ENCODE results near the gene ARSG.

The ARSG gene

DNA sequence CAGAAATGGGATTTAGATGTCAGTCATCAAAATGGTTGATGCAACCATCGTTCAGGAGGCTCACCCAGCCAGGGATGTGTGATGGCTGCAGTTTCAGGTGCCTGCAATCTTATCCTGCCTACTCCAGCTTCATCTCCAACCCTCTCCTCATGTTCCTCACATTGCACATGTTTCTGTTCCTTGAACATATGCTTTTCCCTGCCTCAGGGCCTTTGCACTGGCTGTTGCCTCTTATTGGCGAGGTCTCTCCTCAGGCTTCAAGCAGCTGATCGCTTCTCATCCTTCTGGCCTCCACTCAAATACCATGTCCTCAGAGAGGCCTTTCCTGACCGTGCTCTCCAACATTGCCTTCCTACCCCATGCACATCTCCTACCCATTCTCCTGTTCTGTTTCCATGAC lies 24.6 kb downstream of the ARSG start:
- no peak for TF ChIP-seq CTCF (conservative IDR thresholded peaks at IDR 0.05)
- H3K27ac ChIP-seq: no peak overlapping the region

- H3K27ac ChIP-seq: no peak overlapping the region
- TF ChIP-seq CTCF (conservative IDR thresholded peaks at IDR 0.05): no peak
These were observed 26.2 kb downstream of the ARSG start for GRCh38 chr17:68317458-68317857.

- no peak overlapping the region for H3K27ac ChIP-seq
- no peak for TF ChIP-seq CTCF (conservative IDR thresholded peaks at IDR 0.05)
These were observed 27.1 kb downstream of the ARSG start for GRCh38 chr17:68318103-68318991.

DNA sequence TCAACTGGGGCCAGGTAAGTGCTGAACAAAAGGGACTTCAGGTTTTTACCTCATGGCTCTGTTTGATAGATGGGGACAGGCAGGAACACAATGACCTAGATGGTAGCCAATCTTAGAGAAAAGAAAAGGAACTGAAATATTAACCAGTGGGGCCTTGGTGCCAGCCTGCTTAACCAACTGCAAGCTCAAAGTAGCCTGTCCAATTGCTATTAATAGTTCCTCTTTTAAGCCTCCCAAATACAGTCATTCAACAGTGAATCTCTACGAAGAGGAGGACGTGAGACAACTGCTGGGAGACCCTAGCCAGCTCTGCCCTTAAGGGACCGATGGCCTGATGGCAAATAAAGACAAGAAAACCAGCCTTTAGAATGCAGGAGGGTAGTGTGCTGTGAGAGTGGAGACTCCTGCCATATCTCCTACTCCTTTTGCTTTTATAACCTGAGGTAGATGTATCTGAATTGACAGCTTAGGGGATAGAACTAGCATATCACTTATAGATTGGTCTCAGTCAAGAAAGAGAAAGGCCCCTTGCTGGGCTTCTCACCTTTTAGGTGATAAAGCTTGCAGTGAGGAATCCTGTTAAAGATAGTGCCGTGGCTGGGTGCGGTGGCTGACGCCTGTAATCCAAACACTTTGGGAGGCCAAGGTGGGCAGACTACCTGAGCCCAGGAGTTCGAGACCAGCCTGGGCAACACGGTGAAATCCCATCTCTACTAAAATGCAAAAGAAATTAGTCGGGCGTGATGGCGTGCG lies 28.3 kb downstream of the ARSG start:
- no peak overlapping the region for H3K27ac ChIP-seq
- TF ChIP-seq CTCF (conservative IDR thresholded peaks at IDR 0.05): no peak

- no peak overlapping the region for H3K27ac ChIP-seq
- TF ChIP-seq CTCF (conservative IDR thresholded peaks at IDR 0.05): no peak
These were observed 29.1 kb downstream of the ARSG start for GRCh38 chr17:68320311-68320865.

- H3K27ac ChIP-seq: no peak overlapping the region
- TF ChIP-seq CTCF (conservative IDR thresholded peaks at IDR 0.05): no peak
These were observed 29.8 kb downstream of the ARSG start for GRCh38 chr17:68320943-68321555.

GRCh38 chr17:68321556-68321954 lies 30.3 kb downstream of the ARSG start:
- no peak overlapping the region for H3K27ac ChIP-seq
- no peak for TF ChIP-seq CTCF (conservative IDR thresholded peaks at IDR 0.05)

Data from VCaP (cell line).